Ovary (tissue), 9 donors: ENCODE results near the gene ADCK1. TPM values are rescaled to one million over a fixed set of nuclear protein-coding genes. Genes with fewer than 3 reads are reported as not detected.
"Not testable (repeated sequence)": the region's sequence is repeated elsewhere in the genome, so short reads cannot be mapped to it uniquely, and the experiment has no call there.

Experiments
- DNase-seq, 5 donors: peaks; one replicate each; pipeline ENCODE4 v3.0.0-alpha.2; 2019 to 2020
- H3K27ac ChIP-seq, 2 donors: fragments of 200-600 bp; one replicate each; pipeline versions ENCODE4 v1.5.1 to v1.8.0; 2019 to 2022
- H3K27me3 ChIP-seq: fragments of 200-600 bp; one replicate; pipeline ENCODE4 v1.8.0; 2022
- H3K36me3 ChIP-seq: fragments of 200-600 bp; sonication (generic); one replicate; pipeline ENCODE4 v1.5.1; 2019
- H3K4me1 ChIP-seq: one replicate; pipeline ENCODE4 v1.8.1; 2013; ENCODE audit warnings: mild to moderate bottlenecking, moderate library complexity; ENCODE audit not compliant: insufficient read depth
- H3K4me3 ChIP-seq: fragments of 200-600 bp; sonication (generic); one replicate; pipeline ENCODE4 v1.5.1; 2017
- H3K9me3 ChIP-seq, 2 donors: fragments of 200-600 bp in 1 of 2; sonication (generic) in 1 of 2; one replicate each; pipeline versions ENCODE4 v1.5.1 to v1.8.1; 2013 to 2019; ENCODE audit warnings: mild to moderate bottlenecking in 1 of 2, moderate library complexity in 1 of 2
- EP300 ChIP-seq: sonication (generic); formaldehyde crosslinking; IDR thresholded peaks from one replicate; pipeline ENCODE4 v1.6.1; 2017; ENCODE audit warnings: antibody characterized with exemption
- POLR2A ChIP-seq: fragments of 450-650 bp; IDR thresholded peaks from one replicate; pipeline ENCODE4 v1.6.1; 2017; ENCODE audit warnings: antibody characterized with exemption, mild to moderate bottlenecking, moderate library complexity
- WGBS, 3 donors: extraction: QIAGEN DNeasy Blood & Tissue Kit in 1 of 3; methylation state at CpG; one replicate each; pipeline versions ENCODE4 v1.1.5 to v1.1.7; 2013 to 2017; 5-methylcytosine and 5-hydroxymethylcytosine counted together
- intact Hi-C, 4 donors: fragments of 100-400 bp; cut with DNase I; formaldehyde crosslinking; loops; one replicate each; pipeline versions ENCODE4 v1.11.0 to v1.15.1; 2022 to 2023
- polyA plus RNA-seq, 2 donors: library from polyadenylated mRNA; stranded (reverse); fragments of 200-250 nt in 1 of 2; fragments of 350-450 nt in 1 of 2; fragmentation: Illumina TruSeq in 1 of 2; extraction: RNeasy Lipid Tissue Mini Kit (QIAGEN cat#74804) in 1 of 2; gene quantifications; one replicate each; pipeline ENCODE4 v1.2.3, GENCODE V29; 2013 to 2014
- total RNA-seq, 7 donors: library from RNA; depleted of rRNA in 2 of 7; stranded (reverse); fragments of >200 nt in 2 of 7; fragmentation: NEBNext Ultra II Directional in 3 of 7; extraction: Animal tissue kit (Norgen Biotek cat#: 25700) in 3 of 7; gene quantifications; one replicate each; pipeline versions ENCODE4 v1.1.0 to v1.2.4, GENCODE V29; 2016 to 2023
- TF ChIP-seq, protein P1 (sequence below), 3 donors: fragments of 450-650 bp in 2 of 3; fragments of 200-600 bp in 1 of 3; IDR thresholded peaks; one replicate each; pipeline versions ENCODE4 v1.5.1 to v1.8.0; 2016 to 2022; ENCODE audit warnings: antibody characterized with exemption in 3 of 3, mild to moderate bottlenecking in 1 of 3
- donor health status: DM: no; HTN: no; CAD: no; lungs with moderate emphysema.
- donor health status: DM: no; HTN: no; CAD: no.
- donor health status: Bipolar disorder and iron deficiency.
- donor health status: DM: yes; HTN: yes; CAD: no.
- donor health status: DM: no; HTN: no; CAD: no.
- donor health status: DM: yes; HTN: yes; CAD: no.

ADCK1 gene
- total and polyA plus RNA-seq, 9 donors: 1.7 to 7.9 (median 6.8) TPM

DNA sequence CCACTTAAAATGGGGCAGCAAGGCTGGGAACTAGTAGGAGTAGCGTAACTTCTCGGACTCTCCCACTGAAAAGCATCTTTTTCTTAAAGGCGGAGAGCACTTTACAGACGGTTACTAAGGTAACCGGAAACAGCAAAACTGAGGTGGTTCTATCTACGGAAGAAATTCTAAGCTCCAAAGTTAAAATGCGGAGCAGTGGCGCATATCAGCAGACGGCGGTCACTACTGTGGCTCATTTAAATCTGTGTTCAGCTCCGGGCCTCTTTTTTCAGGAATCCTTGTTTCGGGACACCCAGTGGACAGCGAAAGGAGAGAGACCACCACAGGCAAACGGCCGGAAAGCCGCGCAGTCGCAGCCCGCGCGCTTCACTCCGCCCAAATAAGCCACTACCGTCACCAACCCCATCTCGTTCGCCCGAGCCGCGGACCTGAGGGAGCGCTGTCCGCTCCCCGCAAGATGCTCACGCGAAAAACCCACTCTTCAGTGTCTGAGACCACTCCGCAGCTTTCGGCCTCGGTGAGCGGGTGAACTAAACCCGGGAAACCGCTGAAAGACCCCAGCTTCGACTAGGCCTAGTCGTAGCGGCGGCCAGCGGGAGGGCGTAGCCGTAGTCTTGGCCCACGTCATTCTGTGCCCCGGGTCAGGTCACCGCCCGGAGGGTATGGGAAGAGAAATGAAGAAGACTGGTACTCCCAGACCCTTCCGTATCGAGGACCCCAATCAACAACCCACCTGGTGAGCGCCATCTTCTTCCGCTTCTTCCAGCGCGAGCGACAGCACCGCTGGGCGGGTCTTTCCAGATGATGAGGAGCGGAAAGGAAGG is 39.3 kb upstream of the ADCK1 start, which contains the start of gene SNW1:
TSS of gene SNW1 (minus strand) at position 776 of the 824 bp plus-strand sequence. CDS start at position 747, 29 bp downstream.
- no peaks in the 10 kb centered on the region for H3K27me3 ChIP-seq
- intact Hi-C loops: no loop called here
- peak; percentile 77 for TF ChIP-seq POLR2A
- TF ChIP-seq, protein P1, sequence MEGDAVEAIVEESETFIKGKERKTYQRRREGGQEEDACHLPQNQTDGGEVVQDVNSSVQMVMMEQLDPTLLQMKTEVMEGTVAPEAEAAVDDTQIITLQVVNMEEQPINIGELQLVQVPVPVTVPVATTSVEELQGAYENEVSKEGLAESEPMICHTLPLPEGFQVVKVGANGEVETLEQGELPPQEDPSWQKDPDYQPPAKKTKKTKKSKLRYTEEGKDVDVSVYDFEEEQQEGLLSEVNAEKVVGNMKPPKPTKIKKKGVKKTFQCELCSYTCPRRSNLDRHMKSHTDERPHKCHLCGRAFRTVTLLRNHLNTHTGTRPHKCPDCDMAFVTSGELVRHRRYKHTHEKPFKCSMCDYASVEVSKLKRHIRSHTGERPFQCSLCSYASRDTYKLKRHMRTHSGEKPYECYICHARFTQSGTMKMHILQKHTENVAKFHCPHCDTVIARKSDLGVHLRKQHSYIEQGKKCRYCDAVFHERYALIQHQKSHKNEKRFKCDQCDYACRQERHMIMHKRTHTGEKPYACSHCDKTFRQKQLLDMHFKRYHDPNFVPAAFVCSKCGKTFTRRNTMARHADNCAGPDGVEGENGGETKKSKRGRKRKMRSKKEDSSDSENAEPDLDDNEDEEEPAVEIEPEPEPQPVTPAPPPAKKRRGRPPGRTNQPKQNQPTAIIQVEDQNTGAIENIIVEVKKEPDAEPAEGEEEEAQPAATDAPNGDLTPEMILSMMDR (IDR thresholded peaks at IDR 0.05): no peak
- WGBS, 3 donors: 0% methylated on average over 60 of the region's 60 CpGs
- H3K27ac ChIP-seq: peak within 1 kb of the TSS; percentile 69 to 84
- H3K4me3 ChIP-seq: peak within 1 kb of the TSS; percentile 91
- peak; percentile 89 to 92 (median 90) for DNase-seq
- H3K36me3 ChIP-seq: no peaks in the 10 kb centered on the region
- peaks cover 13% of the 10 kb centered on the region for H3K4me1 ChIP-seq
- no peaks in the 10 kb centered on the region for H3K9me3 ChIP-seq

DNA sequence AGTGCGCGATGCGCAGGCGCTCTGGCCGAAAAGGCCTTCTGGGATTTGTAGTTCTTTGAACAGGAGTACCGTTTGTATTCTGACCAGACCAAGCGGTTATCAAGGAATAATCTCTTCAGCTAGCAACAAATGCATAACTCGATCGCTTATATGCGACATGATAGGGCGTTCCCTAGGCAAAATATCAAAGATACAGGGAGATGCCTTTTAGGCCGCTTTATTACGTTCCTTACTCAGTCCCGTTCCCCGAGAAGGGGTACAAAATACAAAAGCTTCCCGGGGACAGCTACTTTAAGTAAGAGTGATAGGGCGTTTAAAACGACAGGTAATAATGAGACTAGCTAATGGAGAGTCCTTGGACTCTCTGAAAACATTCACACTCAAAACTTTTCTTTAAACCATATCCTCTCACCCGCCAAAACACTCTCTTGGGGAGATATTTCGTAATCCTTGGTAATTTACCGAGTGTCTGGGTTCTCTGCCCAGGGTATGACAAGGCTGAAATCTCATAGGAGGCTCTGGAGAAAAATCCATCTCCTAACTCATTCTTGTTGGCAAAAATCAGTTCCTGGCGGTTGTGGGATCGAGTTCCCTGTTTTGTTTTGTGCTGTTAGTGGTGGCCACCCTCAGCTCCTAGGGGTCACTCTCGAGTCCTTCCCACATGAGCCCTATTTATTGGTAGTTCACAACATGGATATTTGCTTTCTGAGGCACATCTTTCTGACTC is 38.5 kb upstream of the ADCK1 start:
- 1 to 2% (median 2%) methylated on average over 24 of the region's 24 CpGs for WGBS, 3 donors
- TF ChIP-seq, protein P1 (IDR thresholded peaks at IDR 0.05): no peak
- TF ChIP-seq POLR2A (no peak), EP300 (no peak)
- Histone ChIP-seq H3K9me3 (no peaks in the 10 kb centered on the region), H3K27me3 (no peaks in the 10 kb centered on the region), H3K4me1 (peaks cover 13% of the 10 kb centered on the region), H3K4me3 (peak overlapping the region; percentile 91), H3K27ac (peak overlapping the region; percentile 69 to 84), H3K36me3 (no peaks in the 10 kb centered on the region)
- intact Hi-C loops: no loop called here
- peak in 4 of 5 donors; percentile 15 to 61 (median 30) for DNase-seq

DNA sequence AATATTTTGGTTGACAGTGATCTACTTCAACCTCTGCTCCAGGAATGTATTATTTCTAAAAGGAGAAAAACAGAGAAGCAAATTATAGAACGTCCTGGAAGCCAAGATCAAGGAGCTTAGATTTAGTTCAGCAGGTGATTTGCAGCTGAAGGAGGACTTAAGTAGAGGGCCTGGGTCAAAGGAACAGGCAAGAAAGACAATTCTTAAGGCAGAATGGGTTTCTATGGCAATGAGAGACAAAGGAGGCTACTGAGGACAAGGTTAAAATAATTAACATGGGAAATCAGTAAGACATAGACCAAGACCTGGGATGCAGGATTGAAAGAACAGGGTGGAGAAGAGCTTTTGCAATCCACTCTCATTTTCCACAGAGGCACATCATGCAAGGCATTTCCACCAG is 36.6 kb upstream of the ADCK1 start:
- Histone ChIP-seq H3K4me3 (no peak overlapping the region), H3K4me1 (peaks cover 13% of the 10 kb centered on the region), H3K27me3 (no peaks in the 10 kb centered on the region), H3K36me3 (no peaks in the 10 kb centered on the region), H3K9me3 (no peaks in the 10 kb centered on the region), H3K27ac (no peak overlapping the region)
- 36 to 46% (median 42%) methylated on average over 1 of the region's 1 CpG for WGBS, 3 donors
- DNase-seq: no peak
- TF ChIP-seq POLR2A: no peak
- TF ChIP-seq, protein P1 (IDR thresholded peaks at IDR 0.05): no peak
- no peak for TF ChIP-seq EP300
- intact Hi-C loops: no loop called here

DNA sequence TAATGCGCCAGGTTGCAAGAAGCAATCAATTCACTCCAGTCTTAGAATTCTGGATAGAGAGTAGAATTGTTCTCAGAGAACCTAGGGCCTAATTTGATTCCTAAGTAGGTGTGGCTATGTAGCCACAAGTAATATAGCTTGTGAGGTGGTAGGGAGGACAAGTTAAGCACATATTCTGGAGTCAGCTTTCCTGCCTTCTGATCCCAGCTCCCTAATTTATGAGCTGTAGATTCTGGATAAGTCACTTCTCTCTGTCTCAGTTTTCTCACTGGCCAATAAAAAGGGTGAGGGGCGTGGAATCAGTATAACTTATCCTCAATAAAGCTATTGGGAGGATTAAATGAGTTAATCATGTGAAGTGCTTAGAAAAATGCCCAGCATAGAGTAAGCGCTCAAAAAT is 35.9 kb upstream of the ADCK1 start:
- TF ChIP-seq POLR2A: no peak
- TF ChIP-seq, protein P1 (IDR thresholded peaks at IDR 0.05): no peak
- TF ChIP-seq EP300: no peak
- no peaks in the 10 kb centered on the region for H3K27me3 ChIP-seq
- H3K36me3 ChIP-seq: no peaks in the 10 kb centered on the region

DNA sequence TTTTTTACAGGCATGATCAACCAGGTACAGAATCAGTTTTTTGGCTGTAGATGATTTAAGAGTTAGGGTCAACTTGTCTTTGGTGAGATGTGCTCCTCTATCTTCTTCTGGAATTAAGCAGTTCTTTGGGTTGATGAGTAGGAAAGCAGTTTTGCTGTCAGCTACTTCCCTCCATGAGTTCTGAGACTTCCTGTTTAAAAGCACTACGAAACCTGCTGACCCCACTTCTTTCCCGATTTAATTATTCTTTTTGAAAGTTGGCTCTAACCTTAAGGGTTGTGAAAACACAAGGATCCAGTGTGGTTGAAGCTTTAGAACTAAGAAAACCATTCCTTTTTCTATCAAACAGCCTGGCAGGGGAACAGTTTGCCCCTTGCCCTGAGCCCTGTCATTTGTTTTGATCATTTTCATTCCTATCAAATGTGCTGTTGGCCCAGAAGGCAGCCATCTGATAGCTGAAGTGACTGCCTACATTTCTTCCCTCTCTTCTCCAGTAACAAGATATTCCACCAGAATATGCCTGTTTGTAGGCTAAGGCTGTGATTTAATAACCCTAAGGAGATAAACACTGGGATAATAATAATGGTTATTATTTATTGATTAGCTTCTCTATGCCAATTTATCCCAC is 31.4 kb upstream of the ADCK1 start:
- whole genome bisulfite sequencing, 3 donors: 49 to 57% (median 54%) methylated on average over 2 of the region's 2 CpGs
- H3K9me3 ChIP-seq, intact Hi-C loops, H3K36me3 ChIP-seq, H3K27me3 ChIP-seq, H3K4me3 ChIP-seq, H3K27ac ChIP-seq, DNase-seq, H3K4me1 ChIP-seq: not testable (repeated sequence)

More for the DNA sequence above, 35.9 kb upstream of the ADCK1 start:
- no peaks in the 10 kb centered on the region for H3K9me3 ChIP-seq
- DNase-seq: no peak
- peaks cover 10% of the 10 kb centered on the region for H3K4me1 ChIP-seq
- WGBS, 3 donors: 84 to 87% (median 85%) methylated on average over 3 of the region's 3 CpGs
- intact Hi-C loops: no loop called here
- H3K27ac ChIP-seq: no peak overlapping the region
- no peak overlapping the region for H3K4me3 ChIP-seq

DNA sequence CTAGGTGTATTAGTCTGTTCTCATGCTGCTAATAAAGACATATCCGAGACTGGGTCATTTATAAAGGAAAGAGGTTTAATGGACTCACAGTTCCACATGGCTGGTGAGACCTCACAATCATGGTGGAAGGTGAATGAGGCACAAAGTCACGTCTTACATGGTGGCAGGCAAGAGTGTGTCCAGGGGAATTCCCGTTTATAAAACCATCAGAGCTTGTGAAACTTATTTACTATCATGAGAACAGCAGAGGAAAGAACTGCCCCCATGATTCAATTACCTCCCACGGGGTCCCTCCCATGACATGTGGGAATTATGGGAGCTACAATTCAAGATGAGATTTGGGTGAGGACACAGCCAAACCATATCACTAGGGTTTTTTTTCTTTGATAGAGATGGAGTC is 25.9 kb upstream of the ADCK1 start:
- H3K9me3 ChIP-seq, H3K36me3 ChIP-seq, DNase-seq, H3K27me3 ChIP-seq, H3K4me3 ChIP-seq, H3K4me1 ChIP-seq, intact Hi-C loops, H3K27ac ChIP-seq: not testable (repeated sequence)
- WGBS, 3 donors: 77 to 84% (median 79%) methylated on average over 4 of the region's 4 CpGs
